ENCODE results near the gene RBMS3. TPM values are rescaled to one million over a fixed set of nuclear protein-coding genes. Genes with fewer than 3 reads are reported as not detected.

The RBMS3 gene
- polyA plus RNA-seq, 5 donors, result 20.5 to 41.4 (median 32.1) TPM

GRCh38 chr3:29868543-29869101 lies 587.8 kb downstream of the RBMS3 start:
- DNase-seq, result peak in 1 of 2 donors; percentile 39

- DNase-seq, result no peak
Observed at GRCh38 chr3:29870136-29870535, 589.3 kb downstream of the RBMS3 start.

- no peak for DNase-seq
Observed at GRCh38 chr3:29871087-29871486, 590.2 kb downstream of the RBMS3 start.

- DNase-seq, result no peak
Observed at GRCh38 chr3:29880809-29881208, 599.9 kb downstream of the RBMS3 start.

GRCh38 chr3:29887451-29887850 lies 606.6 kb downstream of the RBMS3 start:
- DNase-seq, result no peak

- no peak for DNase-seq
Observed at GRCh38 chr3:29889215-29889614, 608.3 kb downstream of the RBMS3 start.

GRCh38 chr3:29890801-29891200 lies 609.9 kb downstream of the RBMS3 start:
- no peak for DNase-seq

- DNase-seq, result no peak
Observed at GRCh38 chr3:29892976-29893554, 612.2 kb downstream of the RBMS3 start.

- no peak for DNase-seq
Observed at GRCh38 chr3:29896856-29897255, 616.0 kb downstream of the RBMS3 start.

- peak; percentile 54 to 71 for DNase-seq
Observed at GRCh38 chr3:29898171-29898965, 617.5 kb downstream of the RBMS3 start.

GRCh38 chr3:29899021-29899420 lies 618.1 kb downstream of the RBMS3 start:
- DNase-seq, result peak in 1 of 2 donors; percentile 32

- no peak for DNase-seq
Observed at GRCh38 chr3:29901097-29901496, 620.2 kb downstream of the RBMS3 start.

- no peak for DNase-seq
Observed at GRCh38 chr3:29903600-29903999, 622.7 kb downstream of the RBMS3 start.

- DNase-seq, result no peak
Observed at GRCh38 chr3:29906906-29907305, 626.0 kb downstream of the RBMS3 start.

- no peak for DNase-seq
Observed at GRCh38 chr3:29912600-29913288, 631.9 kb downstream of the RBMS3 start.

- DNase-seq, result no peak
Observed at GRCh38 chr3:29914861-29915524, 634.1 kb downstream of the RBMS3 start.

GRCh38 chr3:29919571-29919970 lies 638.7 kb downstream of the RBMS3 start:
- no peak for DNase-seq

- peak; percentile 80 to 85 for DNase-seq
Observed at GRCh38 chr3:29922992-29923746, 642.3 kb downstream of the RBMS3 start.

- DNase-seq, result no peak
Observed at GRCh38 chr3:29924783-29925561, 644.1 kb downstream of the RBMS3 start.

GRCh38 chr3:29926378-29926777 lies 645.5 kb downstream of the RBMS3 start:
- DNase-seq, result no peak
